Fibroblast of peridontal ligament (primary cell): ENCODE data around the gene PROSER1.
A peak's percentile ranks its signal among the peaks of the same experiment; 100 is the strongest.
"Not testable (repeated sequence)": the region's sequence is repeated elsewhere in the genome, so short reads cannot be mapped to it uniquely, and the experiment has no call there.

Source experiments
- DNase-seq: peaks from one replicate; pipeline ENCODE4 v3.0.0-alpha.2; 2010; ENCODE audit errors: extremely low read depth

PROSER1 gene

DNA sequence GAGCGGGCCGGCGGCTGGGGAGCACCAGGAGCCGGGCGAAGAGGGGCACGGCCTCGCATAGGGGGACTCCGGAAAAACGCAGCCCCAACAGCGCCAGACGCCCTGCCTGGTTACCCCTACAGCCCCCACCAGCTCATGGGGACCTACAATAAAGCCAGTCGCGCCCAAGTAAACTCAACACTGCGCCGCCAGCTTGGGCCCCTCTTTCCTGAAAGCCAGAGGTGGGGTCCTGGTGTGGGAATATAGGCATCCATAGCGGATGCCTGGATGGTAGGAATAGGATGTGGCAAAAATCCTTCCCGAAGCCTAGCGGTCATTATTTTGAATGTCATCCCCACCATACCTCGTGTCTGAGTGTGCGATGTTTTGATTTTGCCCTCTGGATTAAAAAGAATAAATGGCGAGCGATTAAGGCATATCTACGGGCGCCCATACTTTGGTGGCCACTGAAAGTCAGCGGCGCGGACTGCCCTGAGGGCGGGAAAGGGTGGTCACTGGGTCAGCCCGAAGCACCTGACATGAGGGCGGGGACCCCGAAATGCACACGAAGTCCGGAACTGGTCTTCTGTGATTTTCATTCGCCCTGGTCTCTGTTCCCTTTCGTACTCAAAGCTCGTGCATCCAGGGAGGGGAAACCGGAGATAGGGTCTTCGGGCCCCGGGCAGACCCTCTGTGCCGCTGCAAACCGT is at the start of gene PROSER1, which contains the start of gene NHLRC3:
Gene PROSER1 (minus strand): TSS at position 210 of the 689 bp plus-strand sequence. CDS start 847 bp downstream, outside the sequence.
Gene NHLRC3 (plus strand): TSS at position 577 of the 689 bp plus-strand sequence. CDS start 184 bp downstream, outside the sequence.
- peak; percentile 94 for DNase-seq

DNA sequence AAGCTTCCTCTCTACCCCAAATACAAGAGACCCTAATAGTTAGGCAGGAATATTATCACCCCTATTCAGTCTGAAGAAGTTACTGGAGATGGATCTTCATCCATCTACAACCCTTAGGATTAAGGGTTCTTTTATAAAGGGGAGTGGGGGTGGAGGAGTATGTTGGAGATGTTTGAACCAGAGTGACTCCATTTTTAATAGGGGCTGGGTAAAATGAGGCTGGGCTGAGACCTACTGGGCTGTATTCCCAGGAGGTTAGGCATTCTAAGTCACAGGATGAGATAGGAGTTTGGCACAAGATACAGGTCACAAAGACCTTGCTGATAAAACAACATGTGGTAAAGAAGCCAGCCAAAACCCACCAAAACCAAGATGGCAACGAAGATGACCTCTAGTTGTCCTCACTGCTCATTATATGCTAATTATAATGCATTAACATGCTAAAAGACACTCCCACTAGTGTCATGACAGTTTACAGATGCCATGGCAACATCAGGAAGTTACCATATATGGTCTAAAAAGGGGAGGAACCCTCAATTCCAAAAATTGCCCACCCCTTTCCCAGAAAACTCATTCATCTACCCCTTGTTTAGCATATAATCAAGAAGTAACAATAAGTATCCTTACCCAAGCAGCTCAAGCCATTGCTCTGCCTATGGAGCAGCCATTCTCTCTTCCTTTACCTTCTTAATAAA is 48.5 kb upstream of the PROSER1 start:
- not testable (repeated sequence) for DNase-seq

DNA sequence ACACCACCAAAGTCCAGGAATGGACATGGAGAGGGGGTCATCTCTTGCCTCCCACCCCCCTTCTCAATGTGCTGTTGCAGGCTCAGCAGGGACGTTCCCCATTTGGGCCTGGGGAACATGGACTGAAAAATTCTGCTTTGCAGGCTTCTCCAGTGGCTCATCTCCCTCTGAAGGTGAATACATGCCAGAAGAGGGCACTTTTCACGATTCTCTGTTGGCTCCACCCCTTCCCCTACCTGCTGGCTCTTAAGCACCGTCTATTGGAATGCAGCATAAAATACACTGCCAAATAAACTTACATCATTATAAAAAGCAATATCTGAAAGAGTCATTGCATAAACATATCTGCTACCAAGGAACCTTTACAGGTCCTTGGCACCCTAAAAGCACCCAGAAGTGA is 36.1 kb upstream of the PROSER1 start:
- no peak for DNase-seq

DNA sequence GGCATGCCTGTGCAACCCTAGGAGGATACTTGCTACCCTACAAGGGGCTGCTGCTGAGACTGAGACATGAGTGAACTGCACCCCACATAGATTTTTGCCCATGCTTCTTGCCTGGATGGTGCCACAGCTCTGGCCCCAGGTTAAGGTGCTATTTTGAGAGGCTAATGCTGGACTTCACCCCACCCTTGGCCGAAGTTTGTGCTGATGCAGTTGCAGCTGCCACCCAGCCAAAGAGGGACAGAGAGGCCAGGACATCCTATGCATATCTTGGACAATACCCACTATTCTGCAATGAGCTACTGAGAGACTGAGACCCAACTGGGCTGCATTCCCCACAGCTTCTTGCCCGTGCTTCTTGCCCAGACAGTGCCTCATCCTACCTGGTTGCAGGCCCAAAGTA is 35.0 kb upstream of the PROSER1 start:
- DNase-seq: no peak

DNA sequence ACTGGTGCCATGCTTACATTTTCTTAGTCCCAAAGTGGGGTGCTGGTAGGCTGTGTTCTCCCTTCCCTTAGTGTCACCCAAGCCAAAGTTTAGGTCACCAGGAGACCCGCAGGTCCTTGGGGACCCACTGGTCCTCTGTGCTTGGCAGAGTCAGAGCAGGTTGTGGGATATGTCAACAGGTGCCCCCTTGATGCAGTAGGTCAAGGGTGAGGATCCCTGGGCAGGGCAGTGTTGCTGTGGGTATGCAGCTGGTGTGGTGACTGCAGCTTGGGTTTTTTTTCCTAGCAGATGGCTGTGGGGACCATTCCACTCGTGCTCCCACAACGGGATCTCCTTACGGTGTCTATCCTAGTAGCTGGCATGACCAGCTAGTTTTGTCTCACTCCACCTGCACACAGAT is 24.1 kb upstream of the PROSER1 start:
- DNase-seq: no peak

DNA sequence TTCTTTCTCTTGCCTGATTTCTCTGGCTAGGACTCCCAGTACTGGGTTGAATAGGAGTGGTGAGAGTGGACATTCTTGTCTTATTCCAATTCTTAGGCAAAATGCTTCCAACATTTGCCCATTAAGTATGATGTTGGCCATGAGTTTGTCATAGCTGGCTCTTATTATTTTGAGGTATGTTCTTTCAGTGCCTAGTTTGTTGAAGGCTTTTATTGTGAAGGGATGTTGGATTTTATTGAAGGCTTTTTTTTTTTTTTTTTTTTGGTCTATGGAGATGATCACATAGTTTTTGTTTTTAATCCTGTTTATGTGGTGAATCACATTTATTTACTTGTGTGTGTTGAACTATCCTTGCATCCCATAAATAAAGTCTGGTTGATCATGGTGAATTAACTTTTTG is 20.2 kb upstream of the PROSER1 start:
- no peak for DNase-seq

- DNase-seq: no peak
Measured at GRCh38 chr13:39056018-39056417, 18.1 kb upstream of the PROSER1 start.

- DNase-seq: no peak
Measured at GRCh38 chr13:39054112-39054511, 16.2 kb upstream of the PROSER1 start.

GRCh38 chr13:39052944-39053343 is 15.1 kb upstream of the PROSER1 start:
- no peak for DNase-seq

- peak; percentile 66 for DNase-seq
Measured at GRCh38 chr13:39051157-39051556, 13.3 kb upstream of the PROSER1 start.

DNA sequence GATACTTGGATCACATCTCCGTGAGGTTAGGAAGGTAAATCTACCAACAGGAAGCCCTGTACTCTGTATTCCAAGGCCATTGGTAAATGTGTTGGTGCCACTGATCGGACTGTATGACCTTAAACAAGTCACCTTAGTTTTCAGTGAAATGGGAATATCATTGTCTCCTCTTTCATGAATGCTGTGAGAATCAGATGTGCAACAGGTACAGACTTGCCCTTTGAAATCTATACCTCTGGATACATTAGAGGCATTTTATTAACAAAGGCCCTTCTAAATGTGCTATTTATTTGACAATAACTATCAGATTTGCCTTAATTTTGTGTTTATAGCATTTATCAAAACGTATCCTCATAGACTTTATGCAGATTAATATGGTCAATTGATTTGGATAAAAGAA is 11.4 kb upstream of the PROSER1 start:
- DNase-seq: no peak

GRCh38 chr13:39048806-39049205 is 10.9 kb upstream of the PROSER1 start:
- DNase-seq: no peak

- no peak for DNase-seq
Measured at GRCh38 chr13:39047560-39047959, 9.7 kb upstream of the PROSER1 start.

GRCh38 chr13:39044536-39044935 is 6.6 kb upstream of the PROSER1 start:
- no peak for DNase-seq

- peak; percentile 31 for DNase-seq
Measured at GRCh38 chr13:39040206-39040605, 2.3 kb upstream of the PROSER1 start.

GRCh38 chr13:39039041-39039440 is 1.2 kb upstream of the PROSER1 start:
- DNase-seq: peak; percentile 10

DNA sequence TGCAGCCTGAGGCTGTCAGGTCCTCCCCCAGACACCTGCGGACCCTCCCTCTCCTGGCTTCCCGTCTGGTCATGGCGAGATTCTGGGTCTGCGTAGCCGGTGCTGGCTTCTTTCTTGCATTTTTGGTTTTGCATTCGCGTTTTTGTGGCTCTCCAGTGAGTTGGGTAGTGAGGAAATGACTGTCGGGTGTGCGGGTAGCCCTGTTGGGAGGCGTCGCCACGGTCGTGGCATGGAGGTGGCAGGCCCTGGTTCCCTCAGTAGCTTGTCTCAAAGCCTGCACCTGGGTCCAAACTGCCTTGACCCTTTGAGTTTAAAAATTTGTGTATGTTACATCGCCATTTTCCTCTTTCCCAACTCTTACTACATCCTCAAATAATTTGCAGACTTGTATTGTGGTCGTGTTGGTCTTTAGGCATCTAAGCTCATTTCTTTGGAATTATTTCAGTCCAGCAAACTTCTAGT is 711 bp upstream of the PROSER1 start:
- DNase-seq: peak; percentile 27

GRCh38 chr13:39037410-39037879 is 444 bp downstream of the PROSER1 start:
- no peak for DNase-seq

- DNase-seq: peak; percentile 6
Measured at GRCh38 chr13:39036212-39036611, 1.7 kb downstream of the PROSER1 start.

- DNase-seq: no peak
Measured at GRCh38 chr13:39035799-39036198, 2.1 kb downstream of the PROSER1 start.

GRCh38 chr13:39035204-39035603 is 2.7 kb downstream of the PROSER1 start:
- DNase-seq: no peak

DNA sequence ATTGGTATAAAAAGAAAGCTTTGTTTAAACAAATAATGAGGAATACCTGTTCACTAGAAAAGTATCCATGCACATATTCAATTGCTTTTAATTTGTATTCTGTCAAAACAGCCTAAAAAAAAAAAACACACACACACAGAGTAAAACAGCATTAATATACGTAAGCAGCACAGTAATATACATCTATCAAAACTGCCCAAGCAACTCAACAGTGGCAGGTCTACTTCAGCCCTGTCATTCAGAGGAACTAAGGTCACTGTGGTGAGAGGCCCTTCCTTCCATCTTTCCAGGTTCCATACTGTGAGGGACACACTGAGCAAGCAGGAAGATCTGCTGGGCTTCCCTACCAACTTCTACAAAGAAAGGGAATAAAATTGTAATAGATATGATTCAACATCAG is 3.8 kb downstream of the PROSER1 start:
- DNase-seq: no peak

GRCh38 chr13:39032150-39032549 is 5.7 kb downstream of the PROSER1 start:
- DNase-seq: no peak
